Stimulated activated naive CD4-positive, alpha-beta T cell treated with Interleukin-2 at 50 U/mL for 16 hours (primary cell): Measurements from ENCODE around the gene PPP2R3C.
"Not testable (repeated sequence)": the region's sequence is repeated elsewhere in the genome, so short reads cannot be mapped to it uniquely, and the experiment has no call there.

ENCODE experiments used
- DNase-seq: peaks from one replicate; lab custom pipeline; 2025; lab: John Stamatoyannopoulos, UW

PPP2R3C gene

DNA sequence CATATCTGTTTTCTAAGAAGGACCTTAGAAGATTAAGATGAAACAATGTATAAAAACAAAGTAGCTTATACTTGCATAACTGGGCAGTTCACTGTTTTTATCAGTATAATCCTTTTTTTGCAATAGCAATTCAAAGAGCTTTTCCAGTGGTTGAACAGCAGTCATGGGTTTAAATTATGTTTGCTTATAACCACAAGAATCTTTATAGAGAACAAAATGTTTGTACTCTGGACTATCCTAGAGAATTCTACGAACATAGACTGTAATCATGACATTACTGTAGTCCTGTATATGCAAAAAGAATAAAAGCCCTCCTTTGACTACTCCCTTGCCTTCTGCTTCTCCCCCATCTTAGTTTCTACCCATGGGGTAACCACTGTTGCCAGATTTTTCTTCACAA lies 70.0 kb downstream of the PPP2R3C start:
- no peak for DNase-seq

- DNase-seq = no peak
These were observed 71.1 kb downstream of the PPP2R3C start for GRCh38 chr14:35050652-35051051.

DNA sequence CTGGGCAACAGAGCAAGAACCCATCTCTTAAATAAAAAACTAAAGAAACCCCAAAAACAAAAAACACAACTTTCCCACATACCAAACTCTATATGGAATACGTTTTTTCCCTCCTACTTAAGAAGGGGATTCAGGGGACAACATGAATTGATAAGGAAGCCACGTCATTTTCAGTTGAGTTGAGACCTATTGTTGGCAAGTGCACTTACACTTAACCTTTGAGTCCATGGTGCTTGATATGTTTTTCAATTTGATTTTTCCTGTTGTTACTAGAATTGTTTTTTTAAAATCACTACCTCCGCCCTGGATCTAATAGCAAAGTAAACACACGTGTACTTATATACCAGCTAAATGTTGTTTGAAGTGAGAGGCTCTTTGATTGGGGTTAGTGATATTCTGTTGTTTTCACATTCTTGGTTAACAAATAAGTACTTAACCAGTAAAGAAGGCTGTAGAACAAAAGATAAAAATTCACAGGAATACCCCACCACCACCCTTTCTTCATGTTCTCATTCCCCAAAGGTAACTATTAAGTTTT lies 73.7 kb downstream of the PPP2R3C start:
- no peak for DNase-seq

DNA sequence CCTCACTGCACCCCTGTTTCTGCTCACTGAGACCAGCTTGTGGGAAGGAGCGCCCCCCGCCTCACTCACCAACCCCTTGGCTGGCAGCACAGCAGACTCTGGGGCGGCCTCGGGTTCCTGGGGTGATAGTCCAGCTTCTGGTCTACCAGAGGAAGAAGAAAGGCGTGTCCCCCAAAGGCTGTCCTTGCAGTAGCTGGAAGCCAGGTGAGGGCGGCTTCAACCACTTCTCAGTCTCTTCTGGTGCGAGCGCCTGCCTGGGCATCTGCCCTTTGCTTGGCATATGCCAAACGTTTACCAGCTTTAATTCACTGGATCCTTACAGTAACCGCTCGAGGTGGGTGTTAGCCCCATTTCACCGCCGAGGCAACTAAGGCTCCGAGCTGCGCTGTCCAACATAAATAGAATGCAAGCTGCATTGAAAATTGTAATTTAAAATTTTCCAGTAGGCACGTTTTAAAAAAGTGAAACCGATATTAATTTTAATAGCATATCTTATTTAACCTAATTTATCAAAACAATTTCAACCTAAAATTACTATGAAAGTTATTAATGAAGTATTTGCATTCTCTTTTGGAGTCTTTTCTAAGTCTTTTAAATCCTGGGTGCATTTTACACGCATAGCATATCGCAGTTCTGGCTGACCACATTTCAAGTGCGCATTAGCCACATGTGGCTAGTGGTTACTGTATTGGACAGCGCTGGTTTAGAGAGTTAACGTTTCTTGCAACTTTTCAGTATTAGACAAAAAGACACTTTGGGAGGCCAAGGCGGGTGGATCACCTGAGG lies 74.8 kb downstream of the PPP2R3C start:
- DNase-seq = no peak

GRCh38 chr14:35046048-35046750 lies 75.6 kb downstream of the PPP2R3C start, which contains the start of gene FAM177A1:
Gene FAM177A1, plus strand, starts transcription at chr14:35046272. Its CDS starts 192 bp downstream, at chr14:35046464.
- DNase-seq = peak; percentile 99

- no peak for DNase-seq
These were observed 76.1 kb downstream of the PPP2R3C start for GRCh38 chr14:35045798-35046047.

GRCh38 chr14:35044939-35045797 lies 76.6 kb downstream of the PPP2R3C start:
- no peak for DNase-seq

DNA sequence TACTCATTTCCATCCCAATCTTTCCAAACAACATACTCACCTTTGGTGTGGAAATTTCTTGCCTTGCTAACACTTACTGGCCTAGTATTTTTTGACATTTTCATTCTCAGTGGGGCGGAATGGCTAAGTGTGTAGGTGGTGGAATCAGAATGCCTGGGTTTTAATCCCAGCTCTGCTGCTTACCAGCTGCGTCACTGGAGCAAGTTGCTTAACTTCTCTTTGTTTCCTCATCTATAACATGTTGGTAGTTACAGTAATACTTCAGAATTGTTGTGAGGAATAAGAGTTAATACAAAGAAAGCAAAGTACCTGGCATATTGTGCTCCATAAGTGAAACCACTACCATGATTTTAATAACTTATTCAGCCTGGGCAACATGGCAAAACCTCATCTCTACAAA lies 78.7 kb downstream of the PPP2R3C start:
- no peak for DNase-seq

DNA sequence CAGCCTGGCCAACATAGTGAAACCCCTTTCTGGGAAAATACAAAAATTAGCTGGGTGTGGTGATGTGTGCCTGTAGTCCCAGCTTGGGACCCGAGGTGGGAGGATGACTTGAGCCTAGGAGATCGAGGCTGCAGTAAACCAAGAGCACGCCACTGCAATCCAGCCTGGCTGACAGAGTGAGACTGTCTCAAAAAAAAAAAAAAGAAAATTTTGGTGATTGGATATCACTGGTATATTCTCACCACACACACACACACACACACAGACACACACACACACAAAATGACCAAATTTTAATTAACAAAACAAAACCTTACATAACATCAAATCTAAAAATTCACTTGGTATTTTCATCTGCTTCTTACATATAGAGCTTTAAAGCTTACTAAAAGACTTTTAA lies 79.2 kb downstream of the PPP2R3C start:
- DNase-seq = no peak

- not testable (repeated sequence) for DNase-seq
These were observed 83.5 kb downstream of the PPP2R3C start for GRCh38 chr14:35038312-35038711.
